NCI-H2171 treated with DMSO at 0.1 percent for 48 hours (cell line): ENCODE results near the gene ULBP2.
"Not testable (repeated sequence)": the region's sequence is repeated elsewhere in the genome, so short reads cannot be mapped to it uniquely, and the experiment has no call there.

ENCODE experiments used
- DNase-seq: peaks from one replicate; lab custom pipeline; 2025; lab: John Stamatoyannopoulos, UW

The ULBP2 gene

GRCh38 chr6:149951626-149952025 is 9.8 kb downstream of the ULBP2 start:
- DNase-seq: no peak

- DNase-seq: not testable (repeated sequence)
These were observed 11.6 kb downstream of the ULBP2 start for GRCh38 chr6:149953390-149953789.

GRCh38 chr6:149953934-149954327 is 12.1 kb downstream of the ULBP2 start:
- DNase-seq: not testable (repeated sequence)

GRCh38 chr6:149954328-149954983 is 12.6 kb downstream of the ULBP2 start:
- DNase-seq: not testable (repeated sequence)

- DNase-seq: not testable (repeated sequence)
These were observed 13.3 kb downstream of the ULBP2 start for GRCh38 chr6:149954984-149955653.

- not testable (repeated sequence) for DNase-seq
These were observed 14.0 kb downstream of the ULBP2 start for GRCh38 chr6:149955654-149956317.

- DNase-seq: not testable (repeated sequence)
These were observed 16.3 kb downstream of the ULBP2 start for GRCh38 chr6:149958124-149958523.

GRCh38 chr6:149959806-149960205 is 18.0 kb downstream of the ULBP2 start:
- DNase-seq: not testable (repeated sequence)

- no peak for DNase-seq
These were observed 18.7 kb downstream of the ULBP2 start for GRCh38 chr6:149960488-149960887.

GRCh38 chr6:149961728-149962425 is 20.1 kb downstream of the ULBP2 start:
- peak; percentile 9 for DNase-seq

GRCh38 chr6:149962461-149963211 is 20.8 kb downstream of the ULBP2 start:
- no peak for DNase-seq

- peak; percentile 81 for DNase-seq
These were observed 21.3 kb downstream of the ULBP2 start for GRCh38 chr6:149963212-149963461.

- DNase-seq: peak; percentile 83
These were observed 21.9 kb downstream of the ULBP2 start, which contains the start of gene ULBP1 for GRCh38 chr6:149963462-149964307. ULBP1 (plus strand) TSS chr6:149963943; CDS start chr6:149964050, 107 bp downstream.

GRCh38 chr6:149964308-149965193 is 22.7 kb downstream of the ULBP2 start:
- DNase-seq: no peak

GRCh38 chr6:149965194-149966020 is 23.6 kb downstream of the ULBP2 start:
- DNase-seq: no peak

GRCh38 chr6:149966319-149966718 is 24.5 kb downstream of the ULBP2 start:
- not testable (repeated sequence) for DNase-seq

- DNase-seq: no peak
These were observed 25.8 kb downstream of the ULBP2 start for GRCh38 chr6:149967591-149967990.

GRCh38 chr6:149967999-149968398 is 26.2 kb downstream of the ULBP2 start:
- DNase-seq: not testable (repeated sequence)

- DNase-seq: not testable (repeated sequence)
These were observed 27.1 kb downstream of the ULBP2 start for GRCh38 chr6:149968909-149969308.
